ENCODE measurements around the gene SACS.

GRCh38 chr13:23418776-23419683, 14.5 kb downstream of the SACS start:
- no peak for TF ChIP-seq CTCF (IDR thresholded peaks at IDR 0.05; ENCODE audit: low read depth, low read length)
- no peak for TF ChIP-seq EZH2phosphoT487 (IDR thresholded peaks at IDR 0.05; ENCODE audit: low read depth)
